Measurements from ENCODE around the gene SCARB2. TPM values are rescaled to one million over a fixed set of nuclear protein-coding genes. Genes with fewer than 3 reads are reported as not detected.

The SCARB2 gene
- total RNA-seq, 2 experiments from 2014 or later, result 34.4 to 36.0 TPM

GRCh38 chr4:76177709-76178108, 35.9 kb downstream of the SCARB2 start:
- Histone ChIP-seq H3K4me1 (ENCODE audit: insufficient read depth, low read length) (no peaks in the 10 kb centered on the region), H3K27ac (ENCODE audit: low read depth in 1 of 2, low read length in 2 of 2) (no peak overlapping the region), H3K9me3 (ENCODE audit: control insufficient read depth in 1 of 2, insufficient read depth in 1 of 2, low read length in 2 of 2) (no peaks in the 10 kb centered on the region), H3K36me3 (ENCODE audit: insufficient read depth, low read length) (peaks cover 48% of the 10 kb centered on the region), H3K27me3 (ENCODE audit: control insufficient read depth in 1 of 2, insufficient read depth in 2 of 2, low read length in 2 of 2) (no peaks in the 10 kb centered on the region), H3K4me3 (ENCODE audit: low read length) (no peak overlapping the region)
- peaks cover 63% of the 10 kb centered on the region for H3K36me3 Mint-ChIP-seq (ENCODE audit: low read depth)
- intact Hi-C loops (cut with DNase I, micrococcal nuclease), result no loop called here
- no peak for ATAC-seq (ENCODE audit: poor library complexity)
- H3K9me3 Mint-ChIP-seq, result no peaks in the 10 kb centered on the region
- H3K27me3 Mint-ChIP-seq, result no peaks in the 10 kb centered on the region
- CTCF ChIA-PET, result interaction anchor here (2.8 kb wide), 1 partner anchor 200 kb away, joined by 30 read pairs; no protein-coding TSS in a partner anchor
- no peak for DNase-seq
- H3K4me3 Mint-ChIP-seq, result no peak overlapping the region
- POLR2A ChIA-PET, result no interaction called here
- no peaks in the 10 kb centered on the region for H3K4me1 Mint-ChIP-seq (ENCODE audit: low read depth)
- H3K27ac Mint-ChIP-seq, result no peak overlapping the region
- TF ChIP-seq, protein P1, sequence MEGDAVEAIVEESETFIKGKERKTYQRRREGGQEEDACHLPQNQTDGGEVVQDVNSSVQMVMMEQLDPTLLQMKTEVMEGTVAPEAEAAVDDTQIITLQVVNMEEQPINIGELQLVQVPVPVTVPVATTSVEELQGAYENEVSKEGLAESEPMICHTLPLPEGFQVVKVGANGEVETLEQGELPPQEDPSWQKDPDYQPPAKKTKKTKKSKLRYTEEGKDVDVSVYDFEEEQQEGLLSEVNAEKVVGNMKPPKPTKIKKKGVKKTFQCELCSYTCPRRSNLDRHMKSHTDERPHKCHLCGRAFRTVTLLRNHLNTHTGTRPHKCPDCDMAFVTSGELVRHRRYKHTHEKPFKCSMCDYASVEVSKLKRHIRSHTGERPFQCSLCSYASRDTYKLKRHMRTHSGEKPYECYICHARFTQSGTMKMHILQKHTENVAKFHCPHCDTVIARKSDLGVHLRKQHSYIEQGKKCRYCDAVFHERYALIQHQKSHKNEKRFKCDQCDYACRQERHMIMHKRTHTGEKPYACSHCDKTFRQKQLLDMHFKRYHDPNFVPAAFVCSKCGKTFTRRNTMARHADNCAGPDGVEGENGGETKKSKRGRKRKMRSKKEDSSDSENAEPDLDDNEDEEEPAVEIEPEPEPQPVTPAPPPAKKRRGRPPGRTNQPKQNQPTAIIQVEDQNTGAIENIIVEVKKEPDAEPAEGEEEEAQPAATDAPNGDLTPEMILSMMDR (IDR thresholded peaks at IDR 0.05), result no peak

GRCh38 chr4:76175336-76175735, 38.3 kb downstream of the SCARB2 start:
- H3K4me3 Mint-ChIP-seq, result no peak overlapping the region
- Histone ChIP-seq H3K27ac (ENCODE audit: low read depth in 1 of 2, low read length in 2 of 2) (no peak overlapping the region), H3K27me3 (ENCODE audit: control insufficient read depth in 1 of 2, insufficient read depth in 2 of 2, low read length in 2 of 2) (no peaks in the 10 kb centered on the region), H3K36me3 (ENCODE audit: insufficient read depth, low read length) (peaks cover 52% of the 10 kb centered on the region), H3K4me1 (ENCODE audit: insufficient read depth, low read length) (no peaks in the 10 kb centered on the region), H3K4me3 (ENCODE audit: low read length) (no peak overlapping the region), H3K9me3 (ENCODE audit: control insufficient read depth in 1 of 2, insufficient read depth in 1 of 2, low read length in 2 of 2) (no peaks in the 10 kb centered on the region)
- POLR2A ChIA-PET, result no interaction called here
- H3K27me3 Mint-ChIP-seq, result no peaks in the 10 kb centered on the region
- ATAC-seq (ENCODE audit: poor library complexity) (no peak), DNase-seq (no peak)
- TF ChIP-seq, protein P1 (IDR thresholded peaks at IDR 0.05), result no peak
- H3K36me3 Mint-ChIP-seq (ENCODE audit: low read depth), result peaks cover 78% of the 10 kb centered on the region
- no peaks in the 10 kb centered on the region for H3K9me3 Mint-ChIP-seq
- CTCF ChIA-PET, result interaction anchor here (1.0 kb wide), 1 partner anchor 9 kb away, joined by 3 read pairs; no protein-coding TSS in a partner anchor
- H3K27ac Mint-ChIP-seq, result no peak overlapping the region
- no peaks in the 10 kb centered on the region for H3K4me1 Mint-ChIP-seq (ENCODE audit: low read depth)
- intact Hi-C loops (cut with DNase I, micrococcal nuclease), result no loop called here

DNA sequence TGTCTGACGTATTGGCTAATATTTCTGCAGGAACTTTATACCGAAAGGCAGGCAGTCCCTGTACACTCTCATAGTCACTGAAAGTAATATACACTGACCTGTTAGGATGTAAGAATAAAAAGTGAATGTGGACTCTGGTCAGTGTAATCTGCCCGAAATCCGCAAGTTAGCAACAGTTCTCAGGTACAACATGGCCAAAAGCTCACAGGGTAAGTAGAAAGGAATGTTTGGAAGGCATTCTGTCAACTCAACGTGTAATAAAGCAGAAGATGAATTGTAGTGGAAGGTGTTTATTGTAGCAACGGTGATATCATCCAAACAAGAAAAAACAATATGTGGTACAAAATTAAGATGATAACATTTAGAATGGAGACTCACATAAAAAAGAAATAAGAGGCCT, 39.4 kb downstream of the SCARB2 start:
- no peak overlapping the region for H3K4me3 Mint-ChIP-seq
- intact Hi-C loops (cut with DNase I, micrococcal nuclease), result no loop called here
- H3K9me3 Mint-ChIP-seq, result no peaks in the 10 kb centered on the region
- Histone ChIP-seq H3K4me3 (ENCODE audit: low read length) (no peak overlapping the region), H3K27ac (ENCODE audit: low read depth in 1 of 2, low read length in 2 of 2) (no peak overlapping the region), H3K36me3 (ENCODE audit: insufficient read depth, low read length) (peaks cover 55% of the 10 kb centered on the region), H3K9me3 (ENCODE audit: control insufficient read depth in 1 of 2, insufficient read depth in 1 of 2, low read length in 2 of 2) (no peaks in the 10 kb centered on the region), H3K27me3 (ENCODE audit: control insufficient read depth in 1 of 2, insufficient read depth in 2 of 2, low read length in 2 of 2) (no peaks in the 10 kb centered on the region), H3K4me1 (ENCODE audit: insufficient read depth, low read length) (no peaks in the 10 kb centered on the region)
- ATAC-seq (ENCODE audit: poor library complexity) (no peak), DNase-seq (no peak)
- peaks cover 81% of the 10 kb centered on the region for H3K36me3 Mint-ChIP-seq (ENCODE audit: low read depth)
- TF ChIP-seq, protein P1 (IDR thresholded peaks at IDR 0.05), result no peak
- no peaks in the 10 kb centered on the region for H3K27me3 Mint-ChIP-seq
- POLR2A ChIA-PET, result no interaction called here
- CTCF ChIA-PET, result no interaction called here
- H3K4me1 Mint-ChIP-seq (ENCODE audit: low read depth), result no peaks in the 10 kb centered on the region
- H3K27ac Mint-ChIP-seq, result no peak overlapping the region

All from CD4-positive, alpha-beta T cell (primary cell).